HG03066 (cell line): ENCODE measurements around the gene GPI.
"Not testable (repeated sequence)": the region's sequence is repeated elsewhere in the genome, so short reads cannot be mapped to it uniquely, and the experiment has no call there.

Experiments
- ATAC-seq: cut with Tn5 transposase; IDR thresholded peaks from one replicate; pipeline ENCODE4 v1.9.1; 2021; ENCODE audit warnings: low read depth; ENCODE audit not compliant: unreplicated experiment

GPI gene

GRCh38 chr19:34366738-34367623 lies 2.0 kb downstream of the GPI start:
- no peak for ATAC-seq

GRCh38 chr19:34367624-34367957 lies 2.6 kb downstream of the GPI start:
- no peak for ATAC-seq

GRCh38 chr19:34368338-34368737 lies 3.3 kb downstream of the GPI start:
- ATAC-seq, result no peak

- ATAC-seq, result not testable (repeated sequence)
These were observed 4.2 kb downstream of the GPI start for GRCh38 chr19:34369166-34369565.

GRCh38 chr19:34370117-34370516 lies 5.1 kb downstream of the GPI start:
- no peak for ATAC-seq

GRCh38 chr19:34370983-34371382 lies 6.0 kb downstream of the GPI start:
- ATAC-seq, result no peak

GRCh38 chr19:34373601-34374288 lies 8.7 kb downstream of the GPI start:
- ATAC-seq, result no peak

GRCh38 chr19:34375598-34375997 lies 10.6 kb downstream of the GPI start:
- no peak for ATAC-seq

GRCh38 chr19:34380639-34381241 lies 15.7 kb downstream of the GPI start:
- ATAC-seq, result no peak

- ATAC-seq, result no peak
These were observed 16.6 kb downstream of the GPI start for GRCh38 chr19:34381399-34382251.

- ATAC-seq, result no peak
These were observed 17.5 kb downstream of the GPI start for GRCh38 chr19:34382471-34382870.

GRCh38 chr19:34383599-34383998 lies 18.6 kb downstream of the GPI start:
- ATAC-seq, result no peak

- no peak for ATAC-seq
These were observed 21.8 kb downstream of the GPI start for GRCh38 chr19:34386645-34387445.

GRCh38 chr19:34387446-34387810 lies 22.4 kb downstream of the GPI start:
- no peak for ATAC-seq

GRCh38 chr19:34388745-34389144 lies 23.7 kb downstream of the GPI start:
- ATAC-seq, result not testable (repeated sequence)

- ATAC-seq, result no peak
These were observed 26.8 kb downstream of the GPI start for GRCh38 chr19:34391813-34392212.

GRCh38 chr19:34393031-34393430 lies 28.0 kb downstream of the GPI start:
- ATAC-seq, result no peak

- no peak for ATAC-seq
These were observed 28.6 kb downstream of the GPI start for GRCh38 chr19:34393629-34394028.

- no peak for ATAC-seq
These were observed 32.9 kb downstream of the GPI start for GRCh38 chr19:34397853-34398252.

GRCh38 chr19:34399886-34400285 lies 34.9 kb downstream of the GPI start:
- ATAC-seq, result no peak
